ENCODE results near the gene TUBA3E.
A peak's percentile ranks its signal among the peaks of the same experiment; 100 is the strongest.
"Not testable (repeated sequence)": the region's sequence is repeated elsewhere in the genome, so short reads cannot be mapped to it uniquely, and the experiment has no call there.

The TUBA3E gene

GRCh38 chr2:130188958-130189357, 9.3 kb downstream of the TUBA3E start:
- H3K36me3 ChIP-seq (ENCODE audit: insufficient read depth, low read length); H3K27me3 ChIP-seq (ENCODE audit: control insufficient read depth, insufficient read depth, low read length): not testable (repeated sequence)

GRCh38 chr2:130187859-130188792, 10.1 kb downstream of the TUBA3E start:
- not testable (repeated sequence) for H3K4me2 ChIP-seq (ENCODE audit: low read length); H3K4me1 ChIP-seq (ENCODE audit: control insufficient read depth, insufficient read depth, low read length); H3K4me3 ChIP-seq (ENCODE audit: low read length); H3K36me3 ChIP-seq (ENCODE audit: insufficient read depth, low read length); H3K27me3 ChIP-seq (ENCODE audit: control insufficient read depth, insufficient read depth, low read length); H3K9ac ChIP-seq (ENCODE audit: low read depth, low read length); H3K9me3 ChIP-seq (replicated peaks; ENCODE audit: low read length)

More at GRCh38 chr2:130188958-130189357, 9.3 kb downstream of the TUBA3E start:
- H3K9ac ChIP-seq (ENCODE audit: low read depth, low read length); H3K4me3 ChIP-seq (ENCODE audit: low read length); H3K9me3 ChIP-seq (replicated peaks; ENCODE audit: low read length); H3K4me1 ChIP-seq (ENCODE audit: control insufficient read depth, insufficient read depth, low read length); H3K4me2 ChIP-seq (ENCODE audit: low read length): not testable (repeated sequence)

- no peak overlapping the region for H3K9ac ChIP-seq (ENCODE audit: low read depth, low read length)
- H3K36me3 ChIP-seq (ENCODE audit: insufficient read depth, low read length): peaks cover 5% of the 10 kb centered on the region
- no peak overlapping the region for H3K4me2 ChIP-seq (ENCODE audit: low read length)
- H3K4me3 ChIP-seq (ENCODE audit: low read length): no peak overlapping the region
- no peaks in the 10 kb centered on the region for H3K27me3 ChIP-seq (ENCODE audit: control insufficient read depth, insufficient read depth, low read length)
- H3K4me1 ChIP-seq (ENCODE audit: control insufficient read depth, insufficient read depth, low read length): peaks cover 9% of the 10 kb centered on the region
- no peaks in the 10 kb centered on the region for H3K9me3 ChIP-seq (replicated peaks; ENCODE audit: low read length)
These were observed 11.0 kb downstream of the TUBA3E start for GRCh38 chr2:130187268-130187667.

GRCh38 chr2:130186391-130186790, 11.8 kb downstream of the TUBA3E start:
- Histone ChIP-seq H3K27me3 (ENCODE audit: control insufficient read depth, insufficient read depth, low read length) (no peaks in the 10 kb centered on the region), H3K9ac (ENCODE audit: low read depth, low read length) (no peak overlapping the region), H3K9me3 (replicated peaks; ENCODE audit: low read length) (no peaks in the 10 kb centered on the region), H3K36me3 (ENCODE audit: insufficient read depth, low read length) (peaks cover 5% of the 10 kb centered on the region), H3K4me3 (ENCODE audit: low read length) (no peak overlapping the region), H3K4me2 (ENCODE audit: low read length) (no peak overlapping the region), H3K4me1 (ENCODE audit: control insufficient read depth, insufficient read depth, low read length) (peaks cover 9% of the 10 kb centered on the region)

- no peak overlapping the region for H3K4me2 ChIP-seq (ENCODE audit: low read length)
- H3K9ac ChIP-seq (ENCODE audit: low read depth, low read length): no peak overlapping the region
- H3K36me3 ChIP-seq (ENCODE audit: insufficient read depth, low read length): peaks cover 5% of the 10 kb centered on the region
- peaks cover 9% of the 10 kb centered on the region for H3K4me1 ChIP-seq (ENCODE audit: control insufficient read depth, insufficient read depth, low read length)
- H3K4me3 ChIP-seq (ENCODE audit: low read length): no peak overlapping the region
- H3K9me3 ChIP-seq (replicated peaks; ENCODE audit: low read length): no peaks in the 10 kb centered on the region
- H3K27me3 ChIP-seq (ENCODE audit: control insufficient read depth, insufficient read depth, low read length): no peaks in the 10 kb centered on the region
These were observed 12.3 kb downstream of the TUBA3E start for GRCh38 chr2:130185896-130186295.

GRCh38 chr2:130185436-130185835, 12.8 kb downstream of the TUBA3E start:
- Histone ChIP-seq H3K27me3 (ENCODE audit: control insufficient read depth, insufficient read depth, low read length) (no peaks in the 10 kb centered on the region), H3K4me2 (ENCODE audit: low read length) (no peak overlapping the region), H3K4me3 (ENCODE audit: low read length) (no peak overlapping the region), H3K36me3 (ENCODE audit: insufficient read depth, low read length) (peaks cover 5% of the 10 kb centered on the region), H3K4me1 (ENCODE audit: control insufficient read depth, insufficient read depth, low read length) (peaks cover 9% of the 10 kb centered on the region), H3K9me3 (replicated peaks; ENCODE audit: low read length) (no peaks in the 10 kb centered on the region), H3K9ac (ENCODE audit: low read depth, low read length) (no peak overlapping the region)

- Histone ChIP-seq H3K27me3 (ENCODE audit: control insufficient read depth, insufficient read depth, low read length) (no peaks in the 10 kb centered on the region), H3K9me3 (replicated peaks; ENCODE audit: low read length) (no peaks in the 10 kb centered on the region), H3K9ac (ENCODE audit: low read depth, low read length) (peak overlapping the region; percentile 98), H3K4me3 (ENCODE audit: low read length) (peak overlapping the region; percentile 100), H3K36me3 (ENCODE audit: insufficient read depth, low read length) (peaks cover 5% of the 10 kb centered on the region), H3K4me1 (ENCODE audit: control insufficient read depth, insufficient read depth, low read length) (peaks cover 9% of the 10 kb centered on the region), H3K4me2 (ENCODE audit: low read length) (peak overlapping the region; percentile 97)
These were observed 14.5 kb downstream of the TUBA3E start for GRCh38 chr2:130183512-130184373.

GRCh38 chr2:130182826-130183511, 15.3 kb downstream of the TUBA3E start:
- Histone ChIP-seq H3K9ac (ENCODE audit: low read depth, low read length) (peak overlapping the region; percentile 98), H3K4me2 (ENCODE audit: low read length) (peak overlapping the region; percentile 97), H3K4me3 (ENCODE audit: low read length) (peak overlapping the region; percentile 100)
- not testable (repeated sequence) for H3K36me3 ChIP-seq (ENCODE audit: insufficient read depth, low read length); H3K27me3 ChIP-seq (ENCODE audit: control insufficient read depth, insufficient read depth, low read length); H3K4me1 ChIP-seq (ENCODE audit: control insufficient read depth, insufficient read depth, low read length); H3K9me3 ChIP-seq (replicated peaks; ENCODE audit: low read length)

GRCh38 chr2:130181880-130182682, 16.2 kb downstream of the TUBA3E start, which contains the start of gene MZT2B:
TSS of gene MZT2B (plus strand) at chr2:130182262. CDS start at chr2:130182283, 21 bp downstream.
- H3K4me1 ChIP-seq (ENCODE audit: control insufficient read depth, insufficient read depth, low read length); H3K36me3 ChIP-seq (ENCODE audit: insufficient read depth, low read length); H3K9me3 ChIP-seq (replicated peaks; ENCODE audit: low read length); H3K27me3 ChIP-seq (ENCODE audit: control insufficient read depth, insufficient read depth, low read length): not testable (repeated sequence)
- H3K9ac ChIP-seq (ENCODE audit: low read depth, low read length): peak within 1 kb of the TSS; percentile 98
- H3K4me3 ChIP-seq (ENCODE audit: low read length): peak within 1 kb of the TSS; percentile 100
- H3K4me2 ChIP-seq (ENCODE audit: low read length): peak within 1 kb of the TSS; percentile 97

- peak within 1 kb of the TSS; percentile 98 for H3K9ac ChIP-seq (ENCODE audit: low read depth, low read length)
- H3K27me3 ChIP-seq (ENCODE audit: control insufficient read depth, insufficient read depth, low read length): no peaks in the 10 kb centered on the region
- peaks cover 5% of the 10 kb centered on the region for H3K36me3 ChIP-seq (ENCODE audit: insufficient read depth, low read length)
- peak within 1 kb of the TSS; percentile 100 for H3K4me3 ChIP-seq (ENCODE audit: low read length)
- H3K4me1 ChIP-seq (ENCODE audit: control insufficient read depth, insufficient read depth, low read length): peaks cover 9% of the 10 kb centered on the region
- H3K9me3 ChIP-seq (replicated peaks; ENCODE audit: low read length): no peaks in the 10 kb centered on the region
- peak within 1 kb of the TSS; percentile 90 for H3K4me2 ChIP-seq (ENCODE audit: low read length)
These were observed 16.8 kb downstream of the TUBA3E start, which contains the start of gene SMPD4 for GRCh38 chr2:130181325-130181879. TSS of gene SMPD4 (minus strand) at chr2:130181602. CDS start at chr2:130176592, 5,010 bp downstream.
